Measurements from ENCODE around the gene HSPA13. TPM values are rescaled to one million over a fixed set of nuclear protein-coding genes. Genes with fewer than 3 reads are reported as not detected.
"Not testable (repeated sequence)": the region's sequence is repeated elsewhere in the genome, so short reads cannot be mapped to it uniquely, and the experiment has no call there.

The HSPA13 gene
- total RNA-seq (2014; rRNA removed; shearing (Covaris generic)), result 4.6 and 5.5 TPM in 2 replicates

- DNase-seq (ENCODE audit: low spot score), result peak; percentile 92
Observed at GRCh38 chr21:14382835-14383595, at the start of gene HSPA13. Gene HSPA13, minus strand, starts transcription at chr21:14383146. Its CDS starts 27 bp downstream, at chr21:14383119.

- DNase-seq (ENCODE audit: low spot score), result no peak
Observed at GRCh38 chr21:14418920-14419319, 36.0 kb upstream of the HSPA13 start.

GRCh38 chr21:14414932-14415508 is 32.1 kb upstream of the HSPA13 start:
- DNase-seq (ENCODE audit: low spot score), result no peak

- DNase-seq (ENCODE audit: low spot score), result no peak
Observed at GRCh38 chr21:14405962-14406361, 23.0 kb upstream of the HSPA13 start.

GRCh38 chr21:14405225-14405624 is 22.3 kb upstream of the HSPA13 start:
- DNase-seq (ENCODE audit: low spot score), result no peak

- peak; percentile 36 for DNase-seq (ENCODE audit: low spot score)
Observed at GRCh38 chr21:14403681-14404318, 20.9 kb upstream of the HSPA13 start.

- no peak for DNase-seq (ENCODE audit: low spot score)
Observed at GRCh38 chr21:14401217-14401616, 18.3 kb upstream of the HSPA13 start.

- DNase-seq (ENCODE audit: low spot score), result no peak
Observed at GRCh38 chr21:14388282-14388681, 5.3 kb upstream of the HSPA13 start.

- DNase-seq (ENCODE audit: low spot score), result no peak
Observed at GRCh38 chr21:14384453-14384852, 1.5 kb upstream of the HSPA13 start.

- DNase-seq (ENCODE audit: low spot score), result no peak
Observed at GRCh38 chr21:14383596-14384180, 742 bp upstream of the HSPA13 start.

GRCh38 chr21:14382486-14382834 is 486 bp downstream of the HSPA13 start:
- DNase-seq (ENCODE audit: low spot score), result no peak

- no peak for DNase-seq (ENCODE audit: low spot score)
Observed at GRCh38 chr21:14376854-14377253, 6.1 kb downstream of the HSPA13 start.

- no peak for DNase-seq (ENCODE audit: low spot score)
Observed at GRCh38 chr21:14366998-14367397, 15.9 kb downstream of the HSPA13 start.

- DNase-seq (ENCODE audit: low spot score), result no peak
Observed at GRCh38 chr21:14361958-14362357, 21.0 kb downstream of the HSPA13 start.

- DNase-seq (ENCODE audit: low spot score), result no peak
Observed at GRCh38 chr21:14358775-14359174, 24.2 kb downstream of the HSPA13 start.

- DNase-seq (ENCODE audit: low spot score), result no peak
Observed at GRCh38 chr21:14356746-14357145, 26.2 kb downstream of the HSPA13 start.

GRCh38 chr21:14354515-14354914 is 28.4 kb downstream of the HSPA13 start:
- no peak for DNase-seq (ENCODE audit: low spot score)

GRCh38 chr21:14353726-14354125 is 29.2 kb downstream of the HSPA13 start:
- no peak for DNase-seq (ENCODE audit: low spot score)

GRCh38 chr21:14353231-14353630 is 29.7 kb downstream of the HSPA13 start:
- no peak for DNase-seq (ENCODE audit: low spot score)

- not testable (repeated sequence) for DNase-seq (ENCODE audit: low spot score)
Observed at GRCh38 chr21:14327346-14327745, 55.6 kb downstream of the HSPA13 start.

GRCh38 chr21:14325595-14325994 is 57.4 kb downstream of the HSPA13 start:
- no peak for DNase-seq (ENCODE audit: low spot score)
